A673 (cell line): ENCODE measurements around the gene METTL3.

Experiments used
- EZH2 ChIP-seq: fragments of 200-600 bp; sonication (generic); IDR thresholded peaks from 2 replicates; pipeline ENCODE4 v1.6.1; 2017; ENCODE audit warnings: borderline replicate concordance, low read depth, mild to moderate bottlenecking, mixed read lengths, antibody characterized with exemption, low read length; ENCODE audit not compliant: poor library complexity, severe bottlenecking
- TF ChIP-seq, protein P1 (sequence below): fragments of 300-800, 200-600 bp; sonication (generic); conservative IDR thresholded peaks from 2 replicates; pipeline ENCODE4 v1.5.1; 2017; ENCODE audit warnings: low read depth, mild to moderate bottlenecking, antibody characterized with exemption, low read length, moderate library complexity, mixed read lengths

DNA sequence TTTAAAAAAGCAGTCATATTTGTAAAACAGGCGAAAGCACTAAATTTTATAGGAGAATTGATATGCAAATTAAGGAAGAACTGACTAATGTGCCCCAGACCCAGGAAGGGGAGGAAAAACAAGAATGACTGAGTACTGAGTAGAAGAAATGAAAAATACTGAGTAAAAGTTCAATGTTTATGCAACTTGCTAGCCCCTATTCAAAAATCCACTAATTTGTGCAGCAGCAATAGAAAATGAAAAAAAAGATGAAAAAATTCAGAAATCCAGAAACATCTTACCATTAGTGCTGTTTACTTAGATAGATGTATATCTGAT is 61.3 kb downstream of the METTL3 start:
- TF ChIP-seq, protein P1, sequence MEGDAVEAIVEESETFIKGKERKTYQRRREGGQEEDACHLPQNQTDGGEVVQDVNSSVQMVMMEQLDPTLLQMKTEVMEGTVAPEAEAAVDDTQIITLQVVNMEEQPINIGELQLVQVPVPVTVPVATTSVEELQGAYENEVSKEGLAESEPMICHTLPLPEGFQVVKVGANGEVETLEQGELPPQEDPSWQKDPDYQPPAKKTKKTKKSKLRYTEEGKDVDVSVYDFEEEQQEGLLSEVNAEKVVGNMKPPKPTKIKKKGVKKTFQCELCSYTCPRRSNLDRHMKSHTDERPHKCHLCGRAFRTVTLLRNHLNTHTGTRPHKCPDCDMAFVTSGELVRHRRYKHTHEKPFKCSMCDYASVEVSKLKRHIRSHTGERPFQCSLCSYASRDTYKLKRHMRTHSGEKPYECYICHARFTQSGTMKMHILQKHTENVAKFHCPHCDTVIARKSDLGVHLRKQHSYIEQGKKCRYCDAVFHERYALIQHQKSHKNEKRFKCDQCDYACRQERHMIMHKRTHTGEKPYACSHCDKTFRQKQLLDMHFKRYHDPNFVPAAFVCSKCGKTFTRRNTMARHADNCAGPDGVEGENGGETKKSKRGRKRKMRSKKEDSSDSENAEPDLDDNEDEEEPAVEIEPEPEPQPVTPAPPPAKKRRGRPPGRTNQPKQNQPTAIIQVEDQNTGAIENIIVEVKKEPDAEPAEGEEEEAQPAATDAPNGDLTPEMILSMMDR = no peak
- TF ChIP-seq EZH2 = no peak
